SK-N-DZ (cell line): Measurements from ENCODE around the gene TOR1B.
A peak's percentile ranks its signal among the peaks of the same experiment; 100 is the strongest.

ENCODE experiments used
- DNase-seq: peaks from one replicate; pipeline ENCODE4 v3.0.0-alpha.2; 2015; ENCODE audit warnings: low spot score

TOR1B gene

DNA sequence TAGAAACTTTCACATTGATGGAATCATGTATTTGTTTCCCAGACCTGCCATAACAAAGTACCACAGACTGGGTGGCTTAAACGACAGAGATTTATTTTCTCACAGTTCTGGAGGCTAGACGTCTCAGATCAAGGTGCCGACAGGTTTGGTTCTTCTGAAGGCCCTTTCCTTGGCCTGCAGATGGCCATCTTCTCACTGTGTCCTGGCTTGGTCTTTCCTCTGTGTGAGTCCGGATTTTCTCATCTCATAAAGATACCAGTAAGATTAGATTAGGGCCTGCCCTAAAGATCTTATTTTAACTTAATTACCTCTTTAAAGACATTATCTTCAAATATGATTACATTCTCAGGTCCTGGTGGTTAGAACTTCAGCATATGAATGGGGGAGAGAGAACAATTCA, 38.1 kb downstream of the TOR1B start:
- peak; percentile 92 for DNase-seq

- DNase-seq = no peak
Measured at GRCh38 chr9:129845373-129845772, 42.4 kb downstream of the TOR1B start.

GRCh38 chr9:129848712-129849441, 45.9 kb downstream of the TOR1B start:
- DNase-seq = no peak

DNA sequence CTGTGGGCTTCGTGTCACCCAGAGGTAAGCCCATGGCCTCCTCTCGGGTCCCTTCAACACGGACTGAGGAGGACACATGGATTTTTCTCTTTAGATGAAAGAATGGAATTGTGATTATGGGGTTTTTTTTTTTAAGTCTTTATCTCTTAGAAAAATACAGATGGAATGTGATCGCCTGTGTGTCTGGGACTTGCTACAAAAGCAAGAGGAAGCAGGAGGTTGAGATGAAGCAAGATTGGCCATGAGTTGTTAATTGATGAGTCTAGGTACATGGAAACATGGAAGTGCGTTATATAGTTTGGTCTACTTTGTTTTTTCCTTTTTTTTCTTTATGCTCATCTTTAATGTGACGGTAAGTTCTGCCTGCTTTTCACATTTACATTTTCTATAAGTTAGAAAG, 46.9 kb downstream of the TOR1B start:
- no peak for DNase-seq

DNA sequence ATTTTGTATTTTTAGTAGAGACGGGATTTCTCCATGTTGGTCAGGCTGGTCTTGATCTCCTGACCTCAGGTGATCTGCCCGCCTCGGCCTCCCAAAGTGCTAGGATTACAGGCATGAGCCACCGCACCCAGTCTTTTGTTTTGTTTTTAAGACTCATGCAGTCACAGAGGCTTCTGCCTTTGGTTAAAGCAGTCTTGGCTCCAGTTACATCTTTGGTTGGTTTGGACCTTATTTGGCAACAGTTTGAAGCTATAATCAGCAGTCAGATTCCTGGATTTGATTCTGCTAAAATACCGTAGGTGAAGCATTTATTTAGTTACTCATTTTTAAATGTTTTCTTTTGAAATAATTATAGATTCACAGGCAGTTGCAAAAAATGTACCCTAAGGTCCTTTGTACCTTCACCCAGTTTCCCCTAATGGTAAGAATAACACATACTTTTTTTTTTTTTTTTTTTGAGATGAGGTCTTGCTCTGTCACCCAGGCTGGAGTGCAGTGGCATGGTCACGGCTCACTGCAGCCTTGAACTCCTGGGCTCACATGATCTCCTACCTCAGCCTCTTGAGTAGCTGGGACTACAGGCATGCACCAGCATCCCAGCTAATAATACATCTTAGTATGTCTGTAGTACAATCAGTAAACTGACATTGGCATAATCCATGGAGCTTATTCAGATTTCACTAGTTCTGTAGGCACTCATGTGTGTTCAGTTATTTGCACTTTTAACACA, 48.0 kb downstream of the TOR1B start:
- no peak for DNase-seq

DNA sequence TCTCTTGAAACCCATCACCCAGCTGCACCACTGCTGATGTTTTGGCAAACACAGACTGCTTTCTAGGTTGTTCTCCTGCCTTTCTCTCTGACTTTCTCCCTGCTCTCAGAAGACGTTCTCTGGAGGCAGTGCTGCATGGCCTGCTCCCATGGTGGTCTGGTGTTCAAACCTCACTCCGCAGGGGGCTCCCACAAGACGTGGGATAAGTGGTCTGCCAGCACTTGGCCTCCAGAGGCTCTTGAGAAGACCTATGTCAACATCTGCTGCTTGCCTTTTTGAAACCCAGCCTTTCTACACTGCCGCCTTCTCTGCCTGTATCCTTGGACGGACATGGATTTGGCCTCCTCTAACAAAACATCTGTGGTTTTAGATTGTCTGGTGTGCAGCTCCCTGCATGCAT, 48.8 kb downstream of the TOR1B start:
- no peak for DNase-seq

GRCh38 chr9:129852579-129852978, 49.6 kb downstream of the TOR1B start:
- DNase-seq = no peak

DNA sequence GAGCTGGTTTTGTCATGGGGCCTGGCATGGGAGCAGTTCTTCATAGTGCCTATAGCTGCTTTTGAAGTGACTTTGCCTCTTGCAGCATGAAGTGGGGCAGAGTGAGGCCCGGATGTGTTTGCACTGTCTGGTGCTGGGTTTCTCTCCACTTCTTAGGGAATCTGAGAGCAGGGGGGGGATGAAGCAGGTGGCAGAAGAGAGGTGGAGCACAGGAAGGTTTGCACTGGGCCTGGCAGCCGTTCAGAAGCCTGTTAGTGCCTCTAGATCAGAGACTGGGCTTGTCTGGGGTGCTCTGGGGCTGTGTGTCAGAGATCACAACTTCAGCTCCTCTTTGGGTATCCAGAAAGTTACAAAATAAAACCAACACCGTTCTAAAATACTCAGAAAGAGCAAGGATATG, 50.6 kb downstream of the TOR1B start:
- no peak for DNase-seq

GRCh38 chr9:129854588-129855110, 51.7 kb downstream of the TOR1B start:
- DNase-seq = no peak

GRCh38 chr9:129857207-129857606, 54.2 kb downstream of the TOR1B start:
- DNase-seq = peak; percentile 32

GRCh38 chr9:129858167-129858962, 55.4 kb downstream of the TOR1B start:
- no peak for DNase-seq
